Adrenal gland (tissue), 12 donors: Measurements from ENCODE around the gene PEAR1. TPM values are rescaled to one million over a fixed set of nuclear protein-coding genes. Genes with fewer than 3 reads are reported as not detected.
A peak's percentile ranks its signal among the peaks of the same experiment; 100 is the strongest.

Experiments used
- DNase-seq, 7 donors: peaks; one replicate each; pipeline ENCODE4 v3.0.0-alpha.2; 2019 to 2020
- H3K27ac ChIP-seq, 5 donors: fragments of 200-600 bp; sonication (generic) in 4 of 5; 1 replicate in 3 of 5; 2 replicates in 2 of 5; pipeline versions ENCODE4 v1.5.1 to v1.8.0; 2016 to 2020; ENCODE audit warnings: mild to moderate bottlenecking in 1 of 5
- H3K27me3 ChIP-seq: fragments of 200-600 bp; 2 replicates; pipeline ENCODE4 v1.8.0; 2021
- H3K36me3 ChIP-seq, 2 donors: fragments of 200-600 bp; replicated peaks in 1 of 2; 1 replicate in 1 of 2; 2 replicates in 1 of 2; pipeline versions ENCODE4 v1.5.1 to v1.8.0; 2018 to 2022
- H3K4me1 ChIP-seq, 2 donors: fragments of 200-600 bp; replicated peaks in 1 of 2; 1 replicate in 1 of 2; 2 replicates in 1 of 2; pipeline versions ENCODE4 v1.5.1 to v1.8.0; 2018 to 2021
- H3K4me3 ChIP-seq, 4 donors: fragments of 200-600 bp; sonication (generic) in 3 of 4; one replicate each; pipeline ENCODE4 v1.5.1; 2016 to 2018
- H3K9me3 ChIP-seq, 3 donors: fragments of 200-600 bp; sonication (generic) in 1 of 3; replicated peaks in 1 of 3; 1 replicate in 2 of 3; 2 replicates in 1 of 3; pipeline versions ENCODE4 v1.5.1 to v1.8.0; 2016 to 2021
- POLR2A ChIP-seq, 2 donors: fragments of 450-650 bp; IDR thresholded peaks; one replicate each; pipeline ENCODE4 v1.6.1; 2017; ENCODE audit warnings: antibody characterized with exemption in 2 of 2, mild to moderate bottlenecking in 2 of 2, moderate library complexity in 1 of 2
- WGBS, 4 donors: extraction: QIAGEN DNeasy Blood & Tissue Kit in 2 of 4; methylation state at CpG; one replicate each; pipeline versions ENCODE4 v1.1.5 to v1.1.7; 2013 to 2017; 5-methylcytosine and 5-hydroxymethylcytosine counted together
- intact Hi-C, 2 donors: fragments of 100-400 bp; cut with DNase I; formaldehyde crosslinking; loops; one replicate each; pipeline versions ENCODE4 v1.14.1 to v1.15.0; 2022 to 2023
- polyA plus RNA-seq, 3 donors: library from polyadenylated mRNA; stranded (reverse); fragments of 200-250 nt in 2 of 3; fragments of 350-450 nt in 1 of 3; fragmentation: Illumina TruSeq in 1 of 3; extraction: RNeasy Lipid Tissue Mini Kit (QIAGEN cat#74804) in 1 of 3; gene quantifications; one replicate each; pipeline ENCODE4 v1.2.3, GENCODE V29; 2013 to 2014
- total RNA-seq, 9 donors: library from RNA; depleted of rRNA in 4 of 9; stranded (reverse); fragments of >200 nt in 4 of 9; fragments of 120-200 nt in 1 of 9; fragmentation: NEBNext Ultra II Directional in 1 of 9; extraction: Animal tissue kit (Norgen Biotek cat#: 25700) in 1 of 9; gene quantifications; one replicate each; pipeline versions ENCODE4 v1.1.0 to v1.2.4, GENCODE V29; 2013 to 2023
- TF ChIP-seq, protein P1 (sequence below), 6 experiments: fragments of 450-650 bp in 4 of 6; fragments of 200-600 bp in 2 of 6; sonication (generic) in 1 of 6; IDR thresholded peaks; 1 replicate in 5 of 6; 2 replicates in 1 of 6; pipeline versions ENCODE4 v1.5.1 to v1.8.0; 2016 to 2021; ENCODE audit warnings: antibody characterized with exemption in 6 of 6, mild to moderate bottlenecking in 2 of 6, moderate library complexity in 1 of 6
- donor health status: healthy with polysubstance abuse.
- donor health status: Bipolar disorder and iron deficiency.
- donor health status: DM: yes; HTN: yes; CAD: no.
- donor health status: DM: no; HTN: no; CAD: no.
- donor health status: DM: no; HTN: no; CAD: no.
- donor health status: DM: yes; HTN: yes; CAD: no.

PEAR1 gene
- total and polyA plus RNA-seq, 12 donors, result 4.2 to 31.1 (median 10.4) TPM

DNA sequence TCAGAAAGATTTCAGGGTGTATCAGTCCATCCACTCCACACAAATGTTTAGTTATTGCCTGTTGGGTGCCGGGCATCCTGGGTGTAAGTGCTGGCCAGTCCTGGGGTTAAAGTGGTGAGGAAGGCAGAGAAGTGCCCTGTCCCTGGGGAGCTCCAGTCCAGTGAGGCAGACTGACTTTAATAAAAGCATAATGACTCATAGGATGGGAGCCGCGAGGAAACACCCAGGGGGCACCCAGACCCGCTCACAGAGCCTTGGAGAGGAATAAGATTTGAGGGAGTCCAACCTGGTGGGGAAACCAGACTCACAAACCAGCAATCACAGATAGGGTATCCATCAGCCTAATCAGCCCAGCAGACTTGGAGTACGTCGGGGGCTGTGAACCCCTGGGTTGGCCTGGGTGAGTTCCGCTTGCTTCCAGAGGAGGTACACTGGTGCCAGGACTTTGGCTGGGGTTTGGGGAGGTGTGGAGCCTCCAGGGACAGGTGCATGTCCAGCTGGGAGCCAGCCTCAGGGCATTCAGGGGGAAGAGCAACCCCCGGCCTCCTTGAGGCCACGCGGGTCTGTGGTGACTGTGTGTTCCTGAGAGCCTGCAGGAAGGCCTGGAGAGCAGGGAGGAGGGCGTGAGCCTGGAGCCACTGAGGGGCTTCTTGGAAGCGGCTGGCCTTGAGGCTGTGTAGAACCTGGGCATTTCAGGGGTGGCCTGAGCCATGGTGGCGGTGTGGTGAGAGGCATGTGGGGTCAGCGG lies 3.7 kb downstream of the PEAR1 start:
- intact Hi-C loops, result no loop called here

DNA sequence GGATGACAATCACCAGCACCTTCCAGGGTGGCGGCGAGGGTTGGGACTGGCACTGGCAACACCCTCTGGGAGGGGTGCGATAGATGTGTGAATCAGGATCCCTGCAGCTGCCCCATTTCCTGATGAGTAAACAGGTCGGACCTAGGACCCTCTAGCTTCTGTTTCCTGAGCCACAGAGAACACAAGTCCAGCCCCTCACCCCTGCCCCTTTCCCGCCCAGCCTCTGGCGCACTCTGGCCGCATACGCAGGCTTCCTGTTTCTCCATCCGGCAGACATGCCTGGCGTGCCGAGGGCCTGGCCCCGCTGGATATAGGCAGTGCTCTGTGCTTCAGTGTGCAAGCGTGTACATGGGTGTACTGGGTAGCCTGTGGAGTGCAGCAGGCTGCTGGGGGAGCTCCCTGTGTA lies 4.6 kb downstream of the PEAR1 start:
- intact Hi-C loops, result no loop called here
- Histone ChIP-seq H3K4me3 (no peak overlapping the region), H3K27me3 (peaks cover 6% of the 10 kb centered on the region), H3K36me3 (no peaks in the 10 kb centered on the region), H3K4me1 (peaks cover 0 to 21% of the 10 kb centered on the region in 2 donors), H3K9me3 (no peaks in the 10 kb centered on the region), H3K27ac (peak overlapping the region in 4 of 5 donors; percentile 24 to 90 (median 69))
- 26 to 45% (median 39%) methylated on average over 11 to 13 of the region's 13 CpGs for WGBS, 4 donors
- DNase-seq, result peak; percentile 45 to 81 (median 58)
- TF ChIP-seq, protein P1, sequence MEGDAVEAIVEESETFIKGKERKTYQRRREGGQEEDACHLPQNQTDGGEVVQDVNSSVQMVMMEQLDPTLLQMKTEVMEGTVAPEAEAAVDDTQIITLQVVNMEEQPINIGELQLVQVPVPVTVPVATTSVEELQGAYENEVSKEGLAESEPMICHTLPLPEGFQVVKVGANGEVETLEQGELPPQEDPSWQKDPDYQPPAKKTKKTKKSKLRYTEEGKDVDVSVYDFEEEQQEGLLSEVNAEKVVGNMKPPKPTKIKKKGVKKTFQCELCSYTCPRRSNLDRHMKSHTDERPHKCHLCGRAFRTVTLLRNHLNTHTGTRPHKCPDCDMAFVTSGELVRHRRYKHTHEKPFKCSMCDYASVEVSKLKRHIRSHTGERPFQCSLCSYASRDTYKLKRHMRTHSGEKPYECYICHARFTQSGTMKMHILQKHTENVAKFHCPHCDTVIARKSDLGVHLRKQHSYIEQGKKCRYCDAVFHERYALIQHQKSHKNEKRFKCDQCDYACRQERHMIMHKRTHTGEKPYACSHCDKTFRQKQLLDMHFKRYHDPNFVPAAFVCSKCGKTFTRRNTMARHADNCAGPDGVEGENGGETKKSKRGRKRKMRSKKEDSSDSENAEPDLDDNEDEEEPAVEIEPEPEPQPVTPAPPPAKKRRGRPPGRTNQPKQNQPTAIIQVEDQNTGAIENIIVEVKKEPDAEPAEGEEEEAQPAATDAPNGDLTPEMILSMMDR (IDR thresholded peaks at IDR 0.05), result no peak
- no peak for TF ChIP-seq POLR2A (IDR thresholded peaks at IDR 0.05)

More for the DNA sequence above, 3.7 kb downstream of the PEAR1 start:
- 69 to 71% (median 71%) methylated on average over 9 to 14 of the region's 14 CpGs for WGBS, 4 donors
- Histone ChIP-seq H3K4me3 (no peak overlapping the region), H3K27ac (peak overlapping the region in 4 of 5 donors; percentile 24 to 90 (median 69)), H3K27me3 (peaks cover 8% of the 10 kb centered on the region), H3K4me1 (peaks cover 0 to 28% of the 10 kb centered on the region in 2 donors), H3K36me3 (no peaks in the 10 kb centered on the region), H3K9me3 (no peaks in the 10 kb centered on the region)
- DNase-seq, result no peak
- TF ChIP-seq, protein P1 (IDR thresholded peaks at IDR 0.05), result no peak
- TF ChIP-seq POLR2A (IDR thresholded peaks at IDR 0.05), result no peak

DNA sequence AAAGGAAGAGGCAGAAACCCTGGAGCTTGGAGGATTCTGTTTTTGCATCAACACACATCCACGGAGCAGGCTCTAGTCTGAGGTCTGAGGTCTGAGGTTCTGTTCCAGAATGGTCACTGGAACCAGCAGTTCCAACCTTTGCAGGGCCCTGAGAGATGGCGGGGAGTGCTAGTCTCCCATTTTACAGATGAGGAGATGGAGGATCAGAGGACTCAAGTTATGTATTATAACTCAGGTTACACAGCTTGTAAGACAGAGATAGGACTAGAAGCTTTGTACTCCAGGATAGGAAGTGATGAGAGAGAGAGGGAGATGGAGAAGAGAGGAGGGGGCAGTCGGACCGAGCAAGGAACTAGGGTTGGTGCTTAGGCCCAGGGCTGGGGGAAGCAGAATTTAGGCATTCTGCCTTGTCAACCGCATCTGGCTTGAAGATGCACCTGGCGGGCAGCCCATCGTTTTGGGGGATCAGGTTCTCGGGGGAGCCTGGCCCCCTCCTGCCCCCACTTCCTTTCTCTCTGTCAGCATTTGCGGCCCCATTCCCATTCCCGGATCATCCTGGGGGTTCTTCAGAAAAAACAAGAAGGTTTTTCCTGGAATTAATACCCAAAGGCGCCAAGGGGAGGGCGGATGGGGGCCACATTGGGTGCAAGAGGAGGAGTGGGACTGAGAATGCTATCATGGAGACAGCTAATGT lies 5.6 kb downstream of the PEAR1 start:
- Histone ChIP-seq H3K4me3 (no peak overlapping the region), H3K4me1 (peaks cover 0 to 25% of the 10 kb centered on the region in 2 donors), H3K9me3 (no peaks in the 10 kb centered on the region), H3K36me3 (no peaks in the 10 kb centered on the region), H3K27ac (peak overlapping the region in 3 of 5 donors; percentile 12 to 90 (median 84)), H3K27me3 (no peaks in the 10 kb centered on the region)
- TF ChIP-seq, protein P1 (IDR thresholded peaks at IDR 0.05), result no peak
- no peak for TF ChIP-seq POLR2A (IDR thresholded peaks at IDR 0.05)
- intact Hi-C loops, result no loop called here
- WGBS, 4 donors, result 59 to 74% (median 69%) methylated on average over 12 of the region's 12 CpGs
- DNase-seq, result no peak

DNA sequence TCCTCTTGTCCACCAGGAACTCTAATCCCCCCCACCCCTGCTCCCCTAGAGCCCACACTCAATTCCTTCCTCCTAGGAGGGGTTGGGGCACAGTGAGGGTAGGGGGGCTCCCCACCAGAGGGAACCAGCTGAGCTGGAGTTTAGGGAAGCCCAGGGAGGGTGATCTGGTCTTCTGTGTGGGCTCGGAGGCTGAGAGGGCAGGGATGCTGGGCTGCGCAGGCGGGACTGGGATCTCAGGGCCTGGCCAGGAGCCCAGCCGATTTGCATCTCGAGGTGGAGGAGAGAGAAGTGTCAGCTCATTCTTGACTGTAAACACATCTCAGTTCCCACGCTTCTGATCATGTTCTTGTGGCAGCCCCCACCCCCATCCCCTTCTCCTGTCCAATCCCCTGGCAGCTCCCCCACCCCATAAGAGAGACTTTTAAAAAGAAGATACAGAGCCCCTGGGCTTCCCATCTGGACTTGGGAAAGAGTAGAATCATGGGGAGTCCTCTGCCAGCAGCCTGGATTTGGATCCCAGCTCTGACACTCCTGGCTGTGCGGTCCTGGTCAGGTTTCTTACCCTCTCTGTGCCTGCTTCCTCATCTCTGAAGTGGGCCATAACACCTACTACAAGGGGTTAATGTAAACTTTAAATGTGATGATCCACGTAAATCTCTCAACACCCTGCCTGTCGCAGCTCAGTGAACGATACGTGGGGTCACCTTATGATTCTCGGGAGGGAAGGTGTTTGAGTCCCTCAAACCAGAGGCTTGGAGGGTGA lies 6.6 kb downstream of the PEAR1 start:
- Histone ChIP-seq H3K27me3 (no peaks in the 10 kb centered on the region), H3K4me1 (peaks cover 0 to 28% of the 10 kb centered on the region in 2 donors)
- 52 to 69% (median 63%) methylated on average over 11 to 12 of the region's 12 CpGs for WGBS, 4 donors

More for the DNA sequence above, 6.6 kb downstream of the PEAR1 start:
- no peak for DNase-seq
- Histone ChIP-seq H3K9me3 (no peaks in the 10 kb centered on the region), H3K4me3 (no peak overlapping the region), H3K36me3 (no peaks in the 10 kb centered on the region), H3K27ac (peak overlapping the region in 2 of 5 donors; percentile 84 to 90)
- intact Hi-C loops, result no loop called here
- TF ChIP-seq POLR2A (IDR thresholded peaks at IDR 0.05), result no peak
- TF ChIP-seq, protein P1 (IDR thresholded peaks at IDR 0.05), result no peak
